ENCODE results near the gene IL12RB2.

IL12RB2 gene

GRCh38 chr1:67307251-67308060 is at the start of gene IL12RB2:
TSS of gene IL12RB2 (plus strand) at chr1:67307873. CDS start at chr1:67320369, 12,496 bp downstream.
- DNase-seq (ENCODE audit: low spot score), result no peak

- no peak for DNase-seq (ENCODE audit: low spot score)
Observed at GRCh38 chr1:67261680-67262079, 46.0 kb upstream of the IL12RB2 start.

GRCh38 chr1:67262735-67263134 is 44.9 kb upstream of the IL12RB2 start:
- no peak for DNase-seq (ENCODE audit: low spot score)

- no peak for DNase-seq (ENCODE audit: low spot score)
Observed at GRCh38 chr1:67264152-67264551, 43.5 kb upstream of the IL12RB2 start.

- no peak for DNase-seq (ENCODE audit: low spot score)
Observed at GRCh38 chr1:67264899-67265298, 42.8 kb upstream of the IL12RB2 start.

GRCh38 chr1:67269061-67269460 is 38.6 kb upstream of the IL12RB2 start:
- no peak for DNase-seq (ENCODE audit: low spot score)

GRCh38 chr1:67270541-67270940 is 37.1 kb upstream of the IL12RB2 start:
- DNase-seq (ENCODE audit: low spot score), result no peak

- no peak for DNase-seq (ENCODE audit: low spot score)
Observed at GRCh38 chr1:67273591-67273990, 34.1 kb upstream of the IL12RB2 start.

GRCh38 chr1:67274623-67275325 is 32.9 kb upstream of the IL12RB2 start:
- DNase-seq (ENCODE audit: low spot score), result no peak

- no peak for DNase-seq (ENCODE audit: low spot score)
Observed at GRCh38 chr1:67280696-67281095, 27.0 kb upstream of the IL12RB2 start.

- DNase-seq (ENCODE audit: low spot score), result no peak
Observed at GRCh38 chr1:67281244-67281643, 26.4 kb upstream of the IL12RB2 start.

GRCh38 chr1:67285780-67286488 is 21.7 kb upstream of the IL12RB2 start:
- peak; percentile 91 for DNase-seq (ENCODE audit: low spot score)

- peak; percentile 16 for DNase-seq (ENCODE audit: low spot score)
Observed at GRCh38 chr1:67290236-67290635, 17.4 kb upstream of the IL12RB2 start.

GRCh38 chr1:67294836-67295617 is 12.6 kb upstream of the IL12RB2 start:
- DNase-seq (ENCODE audit: low spot score), result no peak

GRCh38 chr1:67298762-67299161 is 8.9 kb upstream of the IL12RB2 start:
- no peak for DNase-seq (ENCODE audit: low spot score)

- no peak for DNase-seq (ENCODE audit: low spot score)
Observed at GRCh38 chr1:67299296-67299695, 8.4 kb upstream of the IL12RB2 start.

- DNase-seq (ENCODE audit: low spot score), result no peak
Observed at GRCh38 chr1:67300561-67300960, 7.1 kb upstream of the IL12RB2 start.

- DNase-seq (ENCODE audit: low spot score), result no peak
Observed at GRCh38 chr1:67304023-67304422, 3.6 kb upstream of the IL12RB2 start.

- no peak for DNase-seq (ENCODE audit: low spot score)
Observed at GRCh38 chr1:67306547-67306946, 1.1 kb upstream of the IL12RB2 start.

GRCh38 chr1:67308136-67308535 is 463 bp downstream of the IL12RB2 start:
- no peak for DNase-seq (ENCODE audit: low spot score)

GRCh38 chr1:67312615-67313014 is 4.9 kb downstream of the IL12RB2 start:
- DNase-seq (ENCODE audit: low spot score), result no peak

All from kidney tubule cell (primary cell).